GM13976 (cell line): ENCODE measurements around the gene CST8.

Experiments
- DNase-seq: peaks from one replicate; pipeline ENCODE4 v3.0.0; 2012; ENCODE audit warnings: low spot score
- in situ Hi-C: fragments of 300-500 bp; cut with MboI; formaldehyde crosslinking; loops from one replicate; pipeline ENCODE4 v1.12.0; 2022; ENCODE audit warnings: low sequenced_read_pairs, mixed read lengths, inconsistent platforms; ENCODE audit not compliant: unreplicated experiment
- TF ChIP-seq, protein P1 (sequence below): IDR thresholded peaks from 2 replicates; pipeline ENCODE4 v1.5.1; 2012; ENCODE audit warnings: borderline replicate concordance, mild to moderate bottlenecking; ENCODE audit not compliant: insufficient read depth; ENCODE audit errors: extremely low read depth, missing control alignments, control extremely low read depth

The CST8 gene

DNA sequence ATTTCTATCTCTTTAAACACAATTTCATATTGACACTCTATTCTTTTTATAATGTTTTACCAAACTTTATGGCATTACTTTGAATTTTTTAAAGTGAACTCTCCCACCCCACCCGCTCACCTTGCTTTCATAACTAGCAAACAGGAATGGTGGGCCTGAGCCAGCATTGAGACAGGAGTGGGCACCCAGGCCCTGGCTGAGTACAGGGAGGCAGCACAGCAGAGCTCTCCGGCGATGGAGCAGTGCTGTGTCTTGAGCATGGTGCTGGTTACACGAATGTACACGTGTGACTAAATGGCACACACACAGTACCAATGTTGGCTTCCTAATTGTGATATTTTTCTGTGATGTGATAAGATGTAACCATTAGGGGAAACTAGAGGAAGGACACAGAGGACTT is 42.8 kb upstream of the CST8 start:
- in situ Hi-C loops: loop anchor here (10.0 kb wide), 1 partner anchor 157 kb away; the partner anchor contains the start of gene CST9
- TF ChIP-seq, protein P1, sequence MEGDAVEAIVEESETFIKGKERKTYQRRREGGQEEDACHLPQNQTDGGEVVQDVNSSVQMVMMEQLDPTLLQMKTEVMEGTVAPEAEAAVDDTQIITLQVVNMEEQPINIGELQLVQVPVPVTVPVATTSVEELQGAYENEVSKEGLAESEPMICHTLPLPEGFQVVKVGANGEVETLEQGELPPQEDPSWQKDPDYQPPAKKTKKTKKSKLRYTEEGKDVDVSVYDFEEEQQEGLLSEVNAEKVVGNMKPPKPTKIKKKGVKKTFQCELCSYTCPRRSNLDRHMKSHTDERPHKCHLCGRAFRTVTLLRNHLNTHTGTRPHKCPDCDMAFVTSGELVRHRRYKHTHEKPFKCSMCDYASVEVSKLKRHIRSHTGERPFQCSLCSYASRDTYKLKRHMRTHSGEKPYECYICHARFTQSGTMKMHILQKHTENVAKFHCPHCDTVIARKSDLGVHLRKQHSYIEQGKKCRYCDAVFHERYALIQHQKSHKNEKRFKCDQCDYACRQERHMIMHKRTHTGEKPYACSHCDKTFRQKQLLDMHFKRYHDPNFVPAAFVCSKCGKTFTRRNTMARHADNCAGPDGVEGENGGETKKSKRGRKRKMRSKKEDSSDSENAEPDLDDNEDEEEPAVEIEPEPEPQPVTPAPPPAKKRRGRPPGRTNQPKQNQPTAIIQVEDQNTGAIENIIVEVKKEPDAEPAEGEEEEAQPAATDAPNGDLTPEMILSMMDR: no peak

DNA sequence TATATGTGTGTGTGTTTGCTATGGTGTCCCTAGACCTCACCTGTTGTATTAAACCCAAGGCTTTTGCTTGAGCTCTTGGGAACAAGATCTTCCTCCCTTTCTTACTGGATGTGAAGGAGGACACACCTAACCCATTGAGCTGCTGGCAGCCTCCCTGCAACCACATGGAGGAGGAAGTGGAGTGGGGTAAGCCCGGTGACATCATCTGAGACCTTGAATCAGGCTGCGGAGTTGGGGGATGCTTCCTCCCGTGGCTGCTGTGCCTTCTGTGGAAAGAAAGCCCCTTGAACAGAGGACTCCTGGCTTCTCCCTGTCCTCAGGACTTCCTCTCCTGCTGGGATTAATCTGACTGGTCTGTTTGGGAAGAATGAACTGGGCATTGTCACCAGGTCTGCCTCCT is 41.5 kb upstream of the CST8 start:
- TF ChIP-seq, protein P1: no peak
- in situ Hi-C loops: loop anchor here (10.0 kb wide), 1 partner anchor 155 kb away; the partner anchor contains the start of gene CST9
- peak; percentile 33 for DNase-seq

More for the DNA sequence above, 42.8 kb upstream of the CST8 start:
- DNase-seq: no peak

DNA sequence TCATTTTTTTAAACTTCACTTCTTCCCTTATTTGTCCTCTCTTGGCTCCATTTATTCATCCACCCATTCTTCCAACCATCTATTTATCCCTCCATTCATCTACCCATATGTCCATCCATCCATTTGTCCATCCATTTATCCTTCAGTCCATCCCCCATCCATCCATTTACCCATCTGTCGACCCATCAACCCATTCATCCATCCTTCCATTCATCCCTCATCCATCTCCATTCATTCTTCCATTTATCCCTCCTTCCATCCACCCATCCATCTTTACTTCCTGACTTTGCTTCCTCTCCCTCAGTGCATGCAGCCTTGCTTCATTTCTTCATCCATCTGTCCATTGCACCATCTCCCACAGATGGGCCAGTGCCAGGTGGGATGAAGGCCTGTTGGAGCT is 40.0 kb upstream of the CST8 start:
- TF ChIP-seq, protein P1: no peak
- DNase-seq: no peak
- in situ Hi-C loops: no loop called here

DNA sequence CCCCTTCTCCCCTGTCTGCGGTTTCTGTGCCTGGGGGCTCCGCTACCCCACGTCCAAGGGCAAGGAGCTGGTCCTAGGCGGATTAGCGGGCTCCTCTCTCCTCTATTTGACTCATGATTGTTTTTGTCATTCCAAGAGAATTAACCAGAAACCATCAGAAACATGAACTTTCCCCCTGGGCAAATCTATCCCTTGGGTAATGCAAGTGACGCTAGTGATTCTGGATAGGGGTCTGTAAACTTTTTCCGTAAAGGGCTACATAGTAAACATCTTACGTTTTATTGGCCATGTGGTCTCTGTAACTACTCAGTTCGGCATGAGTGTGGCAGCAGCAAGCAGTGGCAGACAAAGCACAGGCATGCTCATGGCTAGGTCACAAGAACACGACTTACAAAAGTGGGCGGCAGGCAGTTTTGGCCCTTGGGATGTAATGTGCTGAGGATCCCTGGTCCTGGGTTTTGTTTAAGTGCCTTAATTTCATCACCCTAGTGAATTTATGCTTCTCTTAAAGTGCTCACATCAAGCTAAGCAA is 38.9 kb upstream of the CST8 start:
- TF ChIP-seq, protein P1: no peak
- in situ Hi-C loops: no loop called here
- DNase-seq: no peak

DNA sequence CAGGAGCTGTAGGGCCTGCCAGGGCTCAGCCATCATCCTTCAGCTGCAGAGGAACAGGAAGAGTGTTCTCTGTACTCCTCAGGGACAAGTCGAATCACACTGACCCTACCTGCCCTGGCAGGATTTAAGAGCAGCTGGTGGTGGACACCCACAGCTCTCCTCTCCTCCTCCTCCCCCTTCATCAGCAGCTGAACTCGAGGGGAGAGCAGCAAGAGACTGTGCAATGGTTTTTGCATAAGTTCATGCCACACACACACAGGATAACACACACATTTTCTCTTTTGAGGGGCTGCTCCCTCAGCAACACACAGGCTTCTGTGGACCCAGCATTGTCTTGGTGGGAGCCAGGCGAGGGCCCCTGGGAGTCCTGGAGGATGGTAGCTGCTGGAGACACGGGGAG is 38.1 kb upstream of the CST8 start, which contains the start of gene CST11:
Gene CST11 (minus strand): TSS at position 101 of the 400 bp plus-strand sequence. CDS start 65 bp downstream, at position 36.
- TF ChIP-seq, protein P1: no peak
- in situ Hi-C loops: no loop called here
- peak; percentile 7 for DNase-seq

DNA sequence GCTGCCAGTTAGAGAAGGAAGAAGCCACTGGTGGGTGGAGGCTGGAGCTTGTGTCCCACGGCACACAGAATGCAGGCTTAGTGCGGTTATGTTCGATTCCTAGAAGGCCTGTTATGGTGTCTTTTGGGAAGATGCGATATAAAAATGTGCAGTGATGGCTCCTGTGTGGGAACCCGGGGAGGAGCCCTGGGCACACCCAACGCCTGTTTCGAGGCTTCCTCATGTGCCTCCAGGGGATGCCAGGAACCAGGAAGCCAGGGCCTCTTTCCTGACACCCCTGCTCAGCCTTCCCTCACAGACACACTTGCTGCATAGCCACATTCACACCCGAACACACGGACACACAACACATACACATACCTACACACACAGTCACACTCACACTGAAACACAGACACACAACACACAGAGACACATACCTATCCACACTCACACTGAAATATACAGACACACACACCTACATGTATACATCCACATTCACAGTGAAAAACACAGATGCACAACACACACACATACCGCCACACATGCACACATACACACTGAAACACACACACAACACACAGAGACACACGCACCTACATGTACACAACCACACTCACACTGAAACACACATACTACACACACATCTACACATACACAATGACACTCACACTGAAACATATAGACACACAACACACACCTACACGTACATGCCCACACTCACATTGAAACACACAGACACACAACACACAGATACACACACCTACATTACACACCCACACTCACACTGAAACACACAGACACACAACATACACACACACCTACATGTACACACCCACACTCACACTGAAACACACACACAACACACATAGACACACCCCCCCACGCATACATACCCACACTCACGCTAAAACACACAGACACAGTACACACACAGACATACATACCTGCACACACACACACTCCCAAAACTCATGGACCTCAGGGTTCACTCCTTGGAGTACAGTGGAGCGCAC is 37.1 kb upstream of the CST8 start:
- TF ChIP-seq, protein P1: no peak
- peak; percentile 12 for DNase-seq

More for the DNA sequence above, 37.1 kb upstream of the CST8 start:
- in situ Hi-C loops: no loop called here
